HEK293 (cell line): ENCODE results near the gene PEX16.

Experiments used
- CTCF ChIA-PET: fragments of 350-600 bp; formaldehyde crosslinking; extraction: SDS; loops from one replicate; lab custom pipeline; 2021; ENCODE audit warnings: antibody characterized with exemption; lab: Yijun Ruan, JAX
- POLR2A ChIA-PET: fragments of 300-600 bp; formaldehyde crosslinking; extraction: SDS; loops from one replicate; lab custom pipeline; 2020; ENCODE audit warnings: antibody characterized with exemption, inconsistent platforms; lab: Yijun Ruan, JAX
- H3K27ac ChIP-seq: fragments of 200-500 bp; sonication (Bioruptor generic); 2 replicates; pipeline ENCODE4 v1.5.1; 2014; ENCODE audit warnings: low read depth, low read length, control low read depth, inconsistent platforms; ENCODE audit errors: extremely low read depth
- H3K36me3 ChIP-seq, 2 experiments: fragments of 200-500 bp in 1 of 2; sonication (Bioruptor generic) in 1 of 2; 1 replicate in 1 of 2; 2 replicates in 1 of 2; pipeline ENCODE4 v1.5.1; 2014 to 2017; ENCODE audit warnings: inconsistent platforms in 2 of 2, low read length in 2 of 2; ENCODE audit not compliant: control insufficient read depth in 2 of 2, insufficient read depth in 1 of 2
- H3K4me1 ChIP-seq: fragments of 200-500 bp; sonication (Bioruptor generic); 2 replicates; pipeline ENCODE4 v1.5.1; 2014; ENCODE audit warnings: mild to moderate bottlenecking, low read length, inconsistent platforms; ENCODE audit not compliant: control insufficient read depth, insufficient read depth
- H3K4me3 ChIP-seq: 2 replicates; pipeline ENCODE4 v1.5.1; 2011; ENCODE audit warnings: low read depth, mild to moderate bottlenecking, control low read depth, low read length, moderate library complexity
- H3K9me3 ChIP-seq: fragments of 200-500 bp; sonication (Bioruptor generic); 2 replicates; pipeline ENCODE4 v1.5.1; 2014; ENCODE audit warnings: low read depth, low read length, inconsistent platforms; ENCODE audit not compliant: control insufficient read depth, insufficient read depth
- ELK4 ChIP-seq: IDR thresholded peaks from 2 replicates; pipeline ENCODE4 v1.6.1; 2011; ENCODE audit warnings: mild to moderate bottlenecking, low read depth, low read length, borderline replicate concordance
- GLIS1 ChIP-seq: fragments of 450-650 bp; formaldehyde crosslinking; IDR thresholded peaks from 2 replicates; pipeline ENCODE4 v1.5.1; 2016; ENCODE audit warnings: missing biosample characterization, missing genetic modification characterization
- PRDM4 ChIP-seq: fragments of 450-650 bp; formaldehyde crosslinking; IDR thresholded peaks from 2 replicates; pipeline ENCODE4 v1.5.1; 2017; ENCODE audit warnings: missing biosample characterization, missing genetic modification characterization
- ZBTB10 ChIP-seq: fragments of 450-650 bp; formaldehyde crosslinking; IDR thresholded peaks from 2 replicates; pipeline ENCODE4 v1.5.1; 2016; ENCODE audit warnings: missing biosample characterization, missing genetic modification characterization
- ZFP3 ChIP-seq: fragments of 450-650 bp; formaldehyde crosslinking; IDR thresholded peaks from 2 replicates; pipeline ENCODE4 v1.5.1; 2016; ENCODE audit warnings: low read depth, missing biosample characterization, missing genetic modification characterization
- ZNF10 ChIP-seq: fragments of 450-650 bp; formaldehyde crosslinking; IDR thresholded peaks from 2 replicates; pipeline ENCODE4 v1.5.1; 2017; ENCODE audit warnings: missing biosample characterization, missing genetic modification characterization
- ZNF140 ChIP-seq: fragments of 450-650 bp; formaldehyde crosslinking; IDR thresholded peaks from 2 replicates; pipeline ENCODE4 v1.5.1; 2016; ENCODE audit warnings: missing biosample characterization, missing genetic modification characterization
- ZNF155 ChIP-seq: fragments of 450-650 bp; formaldehyde crosslinking; IDR thresholded peaks from 2 replicates; pipeline ENCODE4 v1.5.1; 2016; ENCODE audit warnings: missing biosample characterization, missing genetic modification characterization
- ZNF157 ChIP-seq: fragments of 450-650 bp; formaldehyde crosslinking; IDR thresholded peaks from 2 replicates; pipeline ENCODE4 v1.5.1; 2016; ENCODE audit warnings: missing biosample characterization, missing genetic modification characterization
- ZNF18 ChIP-seq: fragments of 450-650 bp; formaldehyde crosslinking; IDR thresholded peaks from 2 replicates; pipeline ENCODE4 v1.5.1; 2016; ENCODE audit warnings: missing biosample characterization, missing genetic modification characterization
- ZNF274 ChIP-seq, 2 experiments: fragments of 200-500 bp in 1 of 2; fragments of 450-650 bp in 1 of 2; sonication (Bioruptor generic) in 1 of 2; formaldehyde crosslinking in 1 of 2; IDR thresholded peaks; 2 replicates each; pipeline versions ENCODE4 v1.5.1 to v1.6.1; 2014 to 2016; ENCODE audit warnings: borderline replicate concordance in 1 of 2, inconsistent platforms in 1 of 2, low read length in 1 of 2, missing biosample characterization in 1 of 2, missing genetic modification characterization in 1 of 2
- ZNF391 ChIP-seq: fragments of 450-650 bp; formaldehyde crosslinking; IDR thresholded peaks from 2 replicates; pipeline ENCODE4 v1.5.1; 2016; ENCODE audit warnings: low read depth, missing biosample characterization, missing genetic modification characterization, borderline replicate concordance
- ZNF398 ChIP-seq: fragments of 450-650 bp; formaldehyde crosslinking; IDR thresholded peaks from 2 replicates; pipeline ENCODE4 v1.5.1; 2017; ENCODE audit warnings: missing biosample characterization, missing genetic modification characterization
- ZNF488 ChIP-seq: fragments of 450-650 bp; formaldehyde crosslinking; IDR thresholded peaks from 2 replicates; pipeline ENCODE4 v1.5.1; 2016; ENCODE audit warnings: missing biosample characterization, missing genetic modification characterization
- ZNF561 ChIP-seq: fragments of 450-650 bp; IDR thresholded peaks from 2 replicates; pipeline ENCODE4 v1.5.1; 2018; ENCODE audit warnings: missing biosample characterization, missing genetic modification characterization, borderline replicate concordance
- ZNF596 ChIP-seq: fragments of 450-650 bp; IDR thresholded peaks from 2 replicates; pipeline ENCODE4 v1.5.0; 2018; ENCODE audit warnings: missing biosample characterization, mild to moderate bottlenecking, missing genetic modification characterization, moderate library complexity
- ZNF610 ChIP-seq: fragments of 450-650 bp; formaldehyde crosslinking; IDR thresholded peaks from 2 replicates; pipeline ENCODE4 v1.5.1; 2016; ENCODE audit warnings: missing biosample characterization, missing genetic modification characterization, borderline replicate concordance
- ZNF654 ChIP-seq: fragments of 450-650 bp; formaldehyde crosslinking; IDR thresholded peaks from 2 replicates; pipeline ENCODE4 v1.5.1; 2016; ENCODE audit warnings: low read depth, missing biosample characterization, missing genetic modification characterization
- ZNF670 ChIP-seq: fragments of 450-650 bp; formaldehyde crosslinking; IDR thresholded peaks from 2 replicates; pipeline ENCODE4 v1.5.1; 2016; ENCODE audit warnings: missing biosample characterization, missing genetic modification characterization, low read depth
- ZSCAN4 ChIP-seq: fragments of 450-650 bp; formaldehyde crosslinking; IDR thresholded peaks from 2 replicates; pipeline ENCODE4 v1.5.1; 2017; ENCODE audit warnings: missing biosample characterization, missing genetic modification characterization

PEX16 gene

GRCh38 chr11:45909594-45910475 lies 7.8 kb downstream of the PEX16 start:
- ChIA-PET CTCF (interaction anchor here (1.3 kb wide), 1 partner anchor 37 kb away, joined by 5 read pairs; no protein-coding TSS in a partner anchor), POLR2A (interaction anchor here (1.1 to 1.2 kb wide), 2 partner anchors 8 to 10 kb away, joined by 3 to 6 read pairs; partner anchors contain the start of gene PEX16)
- no peak overlapping the region for H3K4me3 ChIP-seq
- no peaks in the 10 kb centered on the region for H3K9me3 ChIP-seq
- H3K36me3 ChIP-seq = peaks cover 0 to 49% of the 10 kb centered on the region in 2 experiments; a peak in 2 of 3 replicates
- TF ChIP-seq ZNF670 (tag by site-specific recombination) (no peak), ZNF596 (tag by site-specific recombination) (no peak), ZNF274 (IDR thresholded peaks at IDR 0.05; ENCODE audit: low read length) (no peak), ZNF274 (tag by site-specific recombination; IDR thresholded peaks at IDR 0.05; ENCODE audit: borderline replicate concordance) (no peak), ZNF398 (no peak), PRDM4 (no peak), ZNF18 (tag by site-specific recombination) (no peak), ZNF391 (tag by site-specific recombination) (no peak), ZBTB10 (tag by site-specific recombination) (no peak), ZNF488 (tag by site-specific recombination) (no peak), ZNF157 (tag by site-specific recombination) (no peak), ZNF610 (tag by site-specific recombination) (no peak), GLIS1 (tag by site-specific recombination) (no peak), ZNF10 (tag by site-specific recombination) (no peak), ELK4 (no peak), ZNF561 (no peak), ZNF140 (tag by site-specific recombination) (no peak), ZNF155 (tag by site-specific recombination) (no peak), ZNF654 (tag by site-specific recombination) (no peak), ZSCAN4 (no peak), ZFP3 (no peak)
- no peak overlapping the region for H3K27ac ChIP-seq
- H3K4me1 ChIP-seq = no peaks in the 10 kb centered on the region
